Right renal cortex interstitium (tissue), 3 donors: ENCODE results near the gene PHKB. TPM values are rescaled to one million over a fixed set of nuclear protein-coding genes. Genes with fewer than 3 reads are reported as not detected.
"Not testable (repeated sequence)": the region's sequence is repeated elsewhere in the genome, so short reads cannot be mapped to it uniquely, and the experiment has no call there.

Source experiments
- DNase-seq, 3 donors: peaks; one replicate each; pipeline ENCODE4 v3.0.0-alpha.2; 2013; ENCODE audit warnings: low read depth in 3 of 3, low spot score in 2 of 3
- polyA plus RNA-seq, 3 donors: library from polyadenylated mRNA; unstranded; fragments of 120-200 nt; gene quantifications; one replicate each; pipeline ENCODE4 v1.2.1, GENCODE V29; 2013; ENCODE audit not compliant: insufficient read length in 3 of 3

Gene PHKB
- polyA plus RNA-seq = 10 to 100 TPM; 79.9 to 87.6 (median 85.1) TPM

- DNase-seq = peak; percentile 73 to 85 (median 80)
Measured at GRCh38 chr16:47460711-47461597, at the start of gene PHKB, which contains the start of gene ITFG1. TSS of gene PHKB (plus strand) at chr16:47461331. CDS start at chr16:47461351, 20 bp downstream. TSS of gene ITFG1 (minus strand) at chr16:47461063. CDS start at chr16:47461045, 18 bp downstream.

- DNase-seq = no peak
Measured at GRCh38 chr16:47413041-47413440, 48.1 kb upstream of the PHKB start.

- DNase-seq = no peak
Measured at GRCh38 chr16:47416869-47417268, 44.3 kb upstream of the PHKB start.

DNA sequence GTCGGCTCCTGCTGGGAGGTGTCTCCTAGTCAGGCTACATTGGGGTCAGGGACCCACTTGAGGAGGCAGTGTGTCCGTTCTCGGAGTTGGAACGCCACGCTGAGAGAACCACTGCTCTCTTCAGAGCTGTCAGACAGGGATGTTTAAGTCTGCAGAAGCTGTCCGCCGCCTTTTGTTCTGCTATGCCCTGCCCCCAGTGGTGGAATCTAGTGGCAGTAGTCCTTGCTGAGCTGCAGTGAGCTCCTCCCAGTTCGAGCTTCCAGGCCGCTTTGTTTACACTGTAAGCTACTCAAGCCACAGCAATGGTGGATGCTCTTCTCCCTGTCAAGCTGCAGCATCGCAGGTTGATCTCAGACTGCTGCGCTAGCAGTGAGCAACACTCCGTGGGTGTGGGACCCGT, 36.3 kb upstream of the PHKB start:
- no peak for DNase-seq

- no peak for DNase-seq
Measured at GRCh38 chr16:47426806-47427205, 34.3 kb upstream of the PHKB start.

GRCh38 chr16:47431960-47432359, 29.2 kb upstream of the PHKB start:
- DNase-seq = no peak

DNA sequence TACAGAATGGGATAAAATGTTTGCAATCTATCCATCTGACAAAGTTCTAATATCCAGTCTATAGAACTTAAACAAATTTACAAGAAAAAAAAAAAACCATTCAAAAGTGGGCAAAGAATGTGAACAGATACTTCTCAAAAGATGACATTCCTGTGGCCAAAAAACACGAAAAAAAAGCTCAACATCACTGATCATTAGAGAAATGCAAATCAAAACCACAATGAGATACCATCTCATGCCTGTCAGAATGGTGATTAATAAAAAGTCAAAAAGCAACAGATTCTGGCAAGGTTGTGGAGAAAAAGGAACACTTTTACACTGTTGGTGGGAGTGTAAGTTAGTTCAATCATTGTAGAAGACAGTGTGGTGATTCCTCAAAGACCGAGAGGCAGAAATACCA, 26.9 kb upstream of the PHKB start:
- not testable (repeated sequence) for DNase-seq

DNA sequence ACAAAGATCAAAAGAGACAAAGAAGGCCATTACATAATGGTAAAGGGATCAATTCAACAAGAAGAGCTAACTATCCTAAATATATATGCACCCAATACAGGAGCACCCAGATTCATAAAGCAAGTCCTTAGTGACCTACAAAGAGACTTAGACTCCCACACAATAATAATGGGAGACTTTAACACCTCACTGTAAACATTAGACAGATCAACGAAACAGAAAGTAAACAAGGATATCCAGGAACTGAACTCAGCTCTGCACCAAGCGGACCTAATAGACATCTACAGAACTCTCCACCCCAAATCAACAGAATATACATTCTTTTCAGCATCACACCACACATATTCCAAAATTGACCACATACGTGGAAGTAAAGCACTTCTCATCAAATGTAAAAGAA, 21.1 kb upstream of the PHKB start:
- DNase-seq = not testable (repeated sequence)

DNA sequence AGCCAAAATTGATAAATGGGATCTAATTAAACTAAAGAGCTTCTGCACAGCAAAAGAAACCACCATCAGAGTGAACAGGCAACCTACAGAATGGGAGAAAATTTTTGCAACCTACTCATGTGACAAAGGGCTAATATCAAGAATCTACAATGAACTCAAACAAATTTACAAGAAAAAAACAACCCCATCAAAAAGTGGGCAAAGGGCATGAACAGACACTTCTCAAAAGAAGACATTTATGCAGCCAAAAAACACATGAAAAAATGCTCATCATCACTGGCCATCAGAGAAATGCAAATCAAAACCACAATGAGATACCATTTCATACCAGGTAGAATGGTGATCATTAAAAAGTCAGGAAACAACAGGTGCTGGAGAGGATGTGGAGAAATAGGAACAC, 18.2 kb upstream of the PHKB start:
- DNase-seq = not testable (repeated sequence)

DNA sequence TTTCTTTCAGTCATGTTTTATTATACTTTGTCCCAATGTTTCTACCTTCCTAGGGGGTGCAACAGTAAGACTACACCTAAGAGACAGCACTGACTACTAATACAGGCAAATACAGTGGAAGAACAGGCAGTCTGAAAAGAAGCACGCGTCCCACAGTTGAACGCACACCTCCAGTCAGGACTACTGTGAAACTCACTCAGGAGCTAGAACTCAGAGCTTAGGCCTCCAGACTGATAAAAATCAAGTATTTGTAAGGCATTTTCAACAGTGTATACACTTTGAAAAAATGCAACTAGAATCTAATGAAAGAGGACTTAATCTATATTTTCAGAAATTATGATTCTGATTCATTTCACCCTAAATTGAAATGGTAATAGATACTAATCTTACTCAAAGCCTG, 14.7 kb upstream of the PHKB start:
- DNase-seq = no peak

DNA sequence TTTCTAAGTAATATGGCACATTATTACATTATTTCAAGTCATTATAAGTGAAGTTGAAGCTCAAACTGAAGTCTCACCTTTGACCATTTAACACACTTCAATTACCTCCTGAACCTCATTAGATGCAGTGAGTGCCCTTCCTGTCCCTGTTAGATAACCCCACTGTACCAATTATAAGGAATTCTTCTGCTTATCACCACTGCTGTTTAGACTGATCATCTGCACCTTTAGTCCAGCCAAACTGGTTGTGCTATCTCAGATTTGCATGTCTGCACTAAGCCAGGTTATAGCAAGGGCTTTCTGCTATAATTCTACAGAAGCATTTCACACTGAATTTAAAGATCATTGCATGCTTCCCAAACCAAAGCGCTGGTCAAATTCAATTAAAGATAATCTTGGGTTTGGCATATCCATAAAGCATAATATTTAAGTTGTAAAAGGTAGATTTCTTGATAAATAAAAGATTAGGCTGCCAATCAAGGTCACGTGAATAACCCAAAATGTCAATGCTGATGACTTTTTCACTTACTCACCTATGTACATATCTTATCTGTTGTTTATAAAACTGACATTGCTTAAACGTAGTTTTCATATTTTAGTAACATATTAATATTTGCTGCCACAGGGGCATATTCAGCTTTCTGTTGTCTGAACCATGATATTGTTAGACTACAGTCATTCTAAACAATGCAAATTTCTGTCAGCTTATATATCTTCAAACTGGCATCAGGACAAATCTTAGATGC, 12.1 kb upstream of the PHKB start:
- DNase-seq = no peak

GRCh38 chr16:47449788-47450187, 11.3 kb upstream of the PHKB start:
- no peak for DNase-seq

DNA sequence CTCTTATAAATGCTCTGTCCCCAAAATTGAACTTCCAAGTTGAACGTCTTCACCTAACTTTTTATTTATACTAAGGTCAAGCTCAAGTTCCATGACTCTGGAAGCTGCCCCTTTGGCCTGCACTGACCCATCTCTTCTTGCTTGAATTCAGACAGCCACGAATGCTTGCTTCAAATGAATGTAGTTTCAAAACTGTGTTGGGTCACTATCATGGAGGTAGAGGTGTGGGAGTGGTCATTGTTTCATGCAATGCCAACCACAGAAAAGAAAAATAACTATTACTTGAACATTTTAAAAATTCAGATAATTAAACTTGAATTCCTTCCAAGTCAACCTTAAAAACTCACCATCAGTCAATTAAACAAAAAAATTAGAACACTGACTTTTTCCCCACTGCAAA, 2.8 kb upstream of the PHKB start:
- DNase-seq = no peak

DNA sequence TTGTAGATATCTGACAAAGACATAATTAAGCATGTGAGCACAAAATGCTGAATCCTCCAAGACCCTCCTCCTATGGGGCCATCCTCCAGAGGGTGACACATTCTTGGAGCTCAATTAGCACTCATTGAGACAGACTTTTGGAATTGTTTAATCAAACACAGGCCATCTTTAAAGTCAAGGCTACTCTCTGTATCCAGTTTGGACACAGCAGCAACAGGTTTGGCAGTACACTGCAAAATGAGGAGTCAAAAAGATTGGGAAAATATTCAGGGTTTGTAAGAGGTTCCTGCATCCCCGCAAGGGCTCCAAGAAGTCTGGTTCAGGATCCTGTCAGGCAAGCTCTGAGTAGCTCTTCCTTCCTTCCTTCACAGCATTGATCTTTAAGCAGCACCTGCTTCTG, 1.5 kb upstream of the PHKB start:
- DNase-seq = no peak

GRCh38 chr16:47460359-47460710, 796 bp upstream of the PHKB start:
- DNase-seq = peak in 1 of 3 donors; percentile 1

DNA sequence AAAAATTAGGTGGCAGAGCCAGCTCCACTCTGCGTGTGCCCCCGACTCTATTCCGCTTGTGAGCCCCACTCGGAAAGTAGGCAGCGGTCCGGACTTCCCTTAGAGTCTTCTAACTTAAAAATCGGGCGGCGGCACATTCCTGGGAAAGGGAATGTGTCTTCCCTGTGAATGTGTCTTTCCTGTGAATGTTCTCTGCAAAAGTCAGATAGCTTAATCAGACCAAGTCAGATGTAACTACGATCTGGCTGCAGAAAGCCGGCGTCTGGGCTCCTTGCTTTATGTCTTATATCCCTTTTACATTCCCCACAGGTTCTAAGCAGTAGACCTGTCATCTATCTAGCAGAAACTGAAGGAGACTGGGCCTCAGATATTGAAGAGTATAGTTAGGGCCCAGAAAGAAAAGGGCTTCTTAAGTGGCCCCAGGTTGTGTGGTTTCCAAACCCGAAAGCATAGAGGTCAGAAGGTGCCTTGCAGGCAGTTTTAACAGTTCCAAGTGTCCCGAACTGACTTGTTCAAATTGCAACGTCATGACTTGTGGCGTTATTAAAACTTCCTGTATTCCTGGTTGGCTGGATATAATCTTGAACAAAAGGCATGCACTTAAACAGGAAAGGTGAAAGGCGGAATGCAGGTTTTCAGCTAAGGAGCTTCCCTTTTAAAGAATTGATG, 601 bp downstream of the PHKB start:
- DNase-seq = peak in 2 of 3 donors; percentile 4 to 18

DNA sequence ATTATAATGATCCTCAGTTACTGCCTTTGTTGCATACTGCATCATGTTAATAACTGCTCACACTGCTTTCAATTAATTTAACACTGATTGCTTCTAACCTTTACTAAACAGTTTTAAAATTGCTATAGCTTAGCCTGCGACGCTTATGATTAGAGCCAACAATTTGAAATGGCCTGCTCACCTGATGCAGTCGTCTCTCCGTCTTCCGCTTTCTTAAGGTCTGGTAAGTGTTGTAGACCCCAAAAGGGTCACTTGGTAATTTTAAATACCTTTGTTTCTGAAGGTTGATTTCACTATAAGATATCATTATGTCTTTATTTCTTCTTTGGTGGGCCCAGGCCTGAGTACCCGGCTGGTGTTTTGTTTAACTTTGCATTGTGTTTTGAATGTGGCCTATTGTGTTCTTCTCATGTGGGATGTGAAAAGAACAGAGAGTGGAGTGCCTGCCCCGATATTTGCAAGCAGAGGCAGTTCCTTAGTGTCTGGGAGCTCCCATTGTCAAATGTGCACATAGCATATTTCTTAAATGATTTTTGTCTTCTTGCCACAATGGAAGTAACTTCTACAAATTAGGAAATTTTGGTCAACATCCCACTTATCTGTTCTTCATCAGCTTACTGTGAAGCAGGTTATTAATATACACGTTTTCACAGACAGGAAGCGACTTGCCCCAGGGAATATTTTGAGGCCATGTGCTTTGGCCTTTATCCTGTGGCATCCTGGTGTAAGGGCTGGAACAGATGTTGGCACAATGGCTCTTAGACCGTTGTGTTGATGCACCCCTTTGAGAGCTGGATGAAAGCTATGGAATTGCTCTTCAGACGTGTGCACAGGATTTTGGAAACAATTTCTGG, 2.9 kb downstream of the PHKB start:
- DNase-seq = no peak

GRCh38 chr16:47465919-47466630, 4.9 kb downstream of the PHKB start:
- no peak for DNase-seq

DNA sequence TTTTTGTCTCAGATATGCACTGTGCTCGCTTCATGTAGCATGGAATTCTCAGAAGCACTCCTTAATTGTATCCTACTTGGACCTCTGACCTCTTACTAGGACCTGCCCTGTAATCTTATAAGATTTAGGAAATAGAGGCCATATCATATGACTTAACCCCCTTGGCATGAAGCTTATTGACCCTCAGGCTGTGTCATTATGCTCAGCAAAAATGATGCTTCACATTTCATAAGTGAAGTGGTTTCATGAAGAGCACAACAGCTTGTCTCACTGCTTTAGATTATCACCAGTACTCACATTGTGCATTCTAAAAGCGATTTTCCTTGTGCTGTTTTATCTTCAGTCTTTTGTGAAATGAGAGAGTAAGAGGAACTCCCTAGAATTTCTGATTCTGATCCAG, 6.4 kb downstream of the PHKB start:
- no peak for DNase-seq
